ENCODE data around the gene CCDC8.

GRCh38 chr19:46461537-46461936 lies 48.2 kb upstream of the CCDC8 start:
- no peak for TF ChIP-seq POLR2A (IDR thresholded peaks at IDR 0.05)
- TF ChIP-seq, protein P1, sequence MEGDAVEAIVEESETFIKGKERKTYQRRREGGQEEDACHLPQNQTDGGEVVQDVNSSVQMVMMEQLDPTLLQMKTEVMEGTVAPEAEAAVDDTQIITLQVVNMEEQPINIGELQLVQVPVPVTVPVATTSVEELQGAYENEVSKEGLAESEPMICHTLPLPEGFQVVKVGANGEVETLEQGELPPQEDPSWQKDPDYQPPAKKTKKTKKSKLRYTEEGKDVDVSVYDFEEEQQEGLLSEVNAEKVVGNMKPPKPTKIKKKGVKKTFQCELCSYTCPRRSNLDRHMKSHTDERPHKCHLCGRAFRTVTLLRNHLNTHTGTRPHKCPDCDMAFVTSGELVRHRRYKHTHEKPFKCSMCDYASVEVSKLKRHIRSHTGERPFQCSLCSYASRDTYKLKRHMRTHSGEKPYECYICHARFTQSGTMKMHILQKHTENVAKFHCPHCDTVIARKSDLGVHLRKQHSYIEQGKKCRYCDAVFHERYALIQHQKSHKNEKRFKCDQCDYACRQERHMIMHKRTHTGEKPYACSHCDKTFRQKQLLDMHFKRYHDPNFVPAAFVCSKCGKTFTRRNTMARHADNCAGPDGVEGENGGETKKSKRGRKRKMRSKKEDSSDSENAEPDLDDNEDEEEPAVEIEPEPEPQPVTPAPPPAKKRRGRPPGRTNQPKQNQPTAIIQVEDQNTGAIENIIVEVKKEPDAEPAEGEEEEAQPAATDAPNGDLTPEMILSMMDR (IDR thresholded peaks at IDR 0.05), result no peak
